Prostate gland (tissue), 2 donors: Measurements from ENCODE around the gene MLLT1. TPM values are rescaled to one million over a fixed set of nuclear protein-coding genes. Genes with fewer than 3 reads are reported as not detected.

Experiments used
- DNase-seq: peaks from one replicate; pipeline ENCODE4 v3.0.0-alpha.2; 2019; ENCODE audit warnings: low spot score
- H3K27ac ChIP-seq, 2 donors: fragments of 200-600 bp; sonication (generic); 2 replicates each; pipeline ENCODE4 v1.5.1; 2017 to 2019
- H3K27me3 ChIP-seq: fragments of 200-600 bp; sonication (generic); replicated peaks from 2 replicates; pipeline ENCODE4 v1.5.1; 2019; ENCODE audit not compliant: insufficient read depth
- H3K36me3 ChIP-seq, 2 donors: fragments of 200-600 bp; sonication (generic); 1 replicate in 1 of 2; 2 replicates in 1 of 2; pipeline versions ENCODE4 v1.5.1 to v1.8.1; 2017 to 2019
- H3K4me1 ChIP-seq: fragments of 200-600 bp; sonication (generic); replicated peaks from 2 replicates; pipeline ENCODE4 v1.5.1; 2019
- H3K4me3 ChIP-seq, 2 donors: fragments of 200-600 bp; sonication (generic); 2 replicates each; pipeline ENCODE4 v1.5.1; 2017 to 2019
- H3K9me3 ChIP-seq: fragments of 200-600 bp; sonication (generic); 2 replicates; pipeline ENCODE4 v1.5.1; 2017
- CTCF ChIP-seq, 4 experiments: fragments of 200-600 bp in 2 of 4; fragments of 450-650 bp in 2 of 4; sonication (generic) in 2 of 4; IDR thresholded peaks; 1 replicate in 3 of 4; 2 replicates in 1 of 4; pipeline ENCODE4 v1.5.1; 2016 to 2019; ENCODE audit warnings: antibody characterized with exemption in 4 of 4, mild to moderate bottlenecking in 2 of 4, moderate library complexity in 2 of 4
- POLR2A ChIP-seq: fragments of 450-650 bp; IDR thresholded peaks from one replicate; pipeline ENCODE4 v1.6.1; 2016; ENCODE audit warnings: antibody characterized with exemption, mild to moderate bottlenecking
- POLR2AphosphoS5 ChIP-seq: sonication (generic); formaldehyde crosslinking; IDR thresholded peaks from one replicate; pipeline ENCODE4 v1.6.1; 2017; ENCODE audit warnings: antibody characterized with exemption
- WGBS: methylation state at CpG from one replicate; pipeline ENCODE4 v1.1.5; 2018; 5-methylcytosine and 5-hydroxymethylcytosine counted together
- intact Hi-C: fragments of 100-400 bp; cut with DNase I; formaldehyde crosslinking; loops from one replicate; pipeline ENCODE4 v1.14.2; 2022
- total RNA-seq, 2 donors: library from RNA; depleted of rRNA; stranded (reverse); fragments of >200 nt; gene quantifications; one replicate each; pipeline ENCODE4 v1.1.0, GENCODE V29; 2016

The MLLT1 gene
- total RNA-seq, 2 donors from 2014 or later: 39.9 to 41.4 TPM

- under 1% methylated on average over 68 of the region's 68 CpGs for WGBS
- Histone ChIP-seq H3K9me3 (no peaks in the 10 kb centered on the region), H3K4me3 (peak overlapping the region; percentile 57 to 68), H3K27ac (peak overlapping the region; percentile 38 to 58), H3K27me3 (no peaks in the 10 kb centered on the region), H3K4me1 (peaks cover 5% of the 10 kb centered on the region), H3K36me3 (no peaks in the 10 kb centered on the region)
- peak; percentile 96 for DNase-seq
- intact Hi-C loops: no loop called here
- TF ChIP-seq POLR2AphosphoS5: peak; percentile 93
- peak in 3 of 4 experiments; percentile 13 to 84 (median 63) for TF ChIP-seq CTCF (IDR thresholded peaks at IDR 0.05)
- TF ChIP-seq POLR2A: peak; percentile 50
Observed at GRCh38 chr19:6199240-6199994, 80.4 kb downstream of the MLLT1 start.

- H3K27me3 ChIP-seq: no peaks in the 10 kb centered on the region
- peak overlapping the region in 1 of 2 donors; percentile 33 for H3K27ac ChIP-seq
- TF ChIP-seq CTCF (IDR thresholded peaks at IDR 0.05) (no peak), POLR2A (no peak), POLR2AphosphoS5 (no peak)
- no peaks in the 10 kb centered on the region for H3K9me3 ChIP-seq
- DNase-seq: no peak
- intact Hi-C loops: no loop called here
- no peaks in the 10 kb centered on the region for H3K36me3 ChIP-seq
- peak overlapping the region; percentile 57 to 68 for H3K4me3 ChIP-seq
- WGBS: 16% methylated on average over 8 of the region's 8 CpGs
- peaks cover 5% of the 10 kb centered on the region for H3K4me1 ChIP-seq
Observed at GRCh38 chr19:6198896-6199239, 80.9 kb downstream of the MLLT1 start.

GRCh38 chr19:6196361-6196760 is 83.4 kb downstream of the MLLT1 start:
- WGBS: 84% methylated on average over 5 of the region's 5 CpGs
- intact Hi-C loops: no loop called here
- Histone ChIP-seq H3K4me1 (peaks cover 5% of the 10 kb centered on the region), H3K36me3 (no peaks in the 10 kb centered on the region), H3K27ac (no peak overlapping the region), H3K9me3 (no peaks in the 10 kb centered on the region), H3K4me3 (no peak overlapping the region), H3K27me3 (no peaks in the 10 kb centered on the region)
- TF ChIP-seq POLR2AphosphoS5 (no peak), CTCF (IDR thresholded peaks at IDR 0.05) (no peak), POLR2A (no peak)
- DNase-seq: no peak

- Histone ChIP-seq H3K4me1 (no peaks in the 10 kb centered on the region), H3K27ac (no peak overlapping the region), H3K27me3 (no peaks in the 10 kb centered on the region), H3K36me3 (no peaks in the 10 kb centered on the region), H3K9me3 (no peaks in the 10 kb centered on the region), H3K4me3 (no peak overlapping the region)
- DNase-seq: no peak
- intact Hi-C loops: no loop called here
- TF ChIP-seq POLR2A (no peak), CTCF (IDR thresholded peaks at IDR 0.05) (no peak), POLR2AphosphoS5 (no peak)
- 92% methylated on average over 2 of the region's 2 CpGs for WGBS
Observed at GRCh38 chr19:6188811-6189210, 91.0 kb downstream of the MLLT1 start.

- intact Hi-C loops: no loop called here
- no peak for DNase-seq
- Histone ChIP-seq H3K4me1 (no peaks in the 10 kb centered on the region), H3K36me3 (no peaks in the 10 kb centered on the region), H3K4me3 (no peak overlapping the region), H3K9me3 (no peaks in the 10 kb centered on the region), H3K27me3 (no peaks in the 10 kb centered on the region), H3K27ac (no peak overlapping the region)
- WGBS: 81% methylated on average over 6 of the region's 6 CpGs
- TF ChIP-seq POLR2A (no peak), POLR2AphosphoS5 (no peak), CTCF (IDR thresholded peaks at IDR 0.05) (no peak)
Observed at GRCh38 chr19:6187374-6187773, 92.4 kb downstream of the MLLT1 start.
